Chondrocyte (in vitro differentiated cells): Measurements from ENCODE around the gene DRICH1. TPM values are rescaled to one million over a fixed set of nuclear protein-coding genes. Genes with fewer than 3 reads are reported as not detected.
"Not testable (repeated sequence)": the region's sequence is repeated elsewhere in the genome, so short reads cannot be mapped to it uniquely, and the experiment has no call there.

Experiments used
- DNase-seq: peaks from one replicate; pipeline ENCODE4 v3.0.0; 2021; ENCODE audit warnings: mixed read lengths, low spot score
- H3K27ac Mint-ChIP-seq: one replicate; pipeline ENCODE4 v1.8.0; 2021; ENCODE audit warnings: mild to moderate bottlenecking, moderate library complexity, mixed read lengths; ENCODE audit not compliant: unreplicated experiment
- H3K27me3 Mint-ChIP-seq: 2 replicates; pipeline ENCODE4 v1.8.0; 2021; ENCODE audit warnings: low read depth, mixed read lengths
- H3K36me3 Mint-ChIP-seq: 2 replicates; pipeline ENCODE4 v1.8.0; 2021; ENCODE audit warnings: low read depth, mixed read lengths
- H3K4me1 Mint-ChIP-seq: 2 replicates; pipeline ENCODE4 v1.8.0; 2021; ENCODE audit warnings: low read depth, mild to moderate bottlenecking, mixed read lengths
- H3K4me3 Mint-ChIP-seq: one replicate; pipeline ENCODE4 v1.8.0; 2021; ENCODE audit warnings: mild to moderate bottlenecking, moderate library complexity, mixed read lengths; ENCODE audit not compliant: unreplicated experiment
- H3K9me3 Mint-ChIP-seq: 2 replicates; pipeline ENCODE4 v1.8.0; 2021; ENCODE audit warnings: low read depth, mixed read lengths
- CTCF ChIP-seq: fragments of 200-600 bp; sonication (generic); IDR thresholded peaks from 2 replicates; pipeline ENCODE4 v1.5.0; 2021; ENCODE audit warnings: antibody characterized with exemption, mild to moderate bottlenecking, moderate library complexity
- total RNA-seq: library from RNA; stranded (reverse); gene quantifications from 3 replicates; pipeline ENCODE4 v1.2.1, GENCODE V29; 2021

Gene DRICH1
- total RNA-seq, 1 donor from 2014 or later: not detected

- no peaks in the 10 kb centered on the region for H3K36me3 Mint-ChIP-seq
- no peak overlapping the region for H3K27ac Mint-ChIP-seq
- H3K27me3 Mint-ChIP-seq: peaks cover 22% of the 10 kb centered on the region
- no peak for TF ChIP-seq CTCF
- DNase-seq: no peak
- peaks cover 1% of the 10 kb centered on the region for H3K4me1 Mint-ChIP-seq
- no peak overlapping the region for H3K4me3 Mint-ChIP-seq
- no peaks in the 10 kb centered on the region for H3K9me3 Mint-ChIP-seq
Observed at GRCh38 chr22:23606204-23607131, 25.7 kb downstream of the DRICH1 start.

GRCh38 chr22:23604939-23605712, 27.0 kb downstream of the DRICH1 start:
- peaks cover 7% of the 10 kb centered on the region for H3K4me1 Mint-ChIP-seq
- TF ChIP-seq CTCF: no peak
- no peaks in the 10 kb centered on the region for H3K9me3 Mint-ChIP-seq
- H3K27me3 Mint-ChIP-seq: peaks cover 19% of the 10 kb centered on the region
- H3K4me3 Mint-ChIP-seq: no peak overlapping the region
- H3K27ac Mint-ChIP-seq: no peak overlapping the region
- no peak for DNase-seq
- H3K36me3 Mint-ChIP-seq: no peaks in the 10 kb centered on the region

- H3K9me3 Mint-ChIP-seq: no peaks in the 10 kb centered on the region
- H3K27me3 Mint-ChIP-seq: peaks cover 16% of the 10 kb centered on the region
- no peak overlapping the region for H3K27ac Mint-ChIP-seq
- no peak for DNase-seq
- peaks cover 7% of the 10 kb centered on the region for H3K4me1 Mint-ChIP-seq
- H3K36me3 Mint-ChIP-seq: no peaks in the 10 kb centered on the region
- no peak overlapping the region for H3K4me3 Mint-ChIP-seq
- no peak for TF ChIP-seq CTCF
Observed at GRCh38 chr22:23603266-23603665, 28.9 kb downstream of the DRICH1 start.

GRCh38 chr22:23598805-23599518, 33.2 kb downstream of the DRICH1 start:
- H3K36me3 Mint-ChIP-seq: no peaks in the 10 kb centered on the region
- DNase-seq: no peak
- no peak overlapping the region for H3K4me3 Mint-ChIP-seq
- H3K4me1 Mint-ChIP-seq: peaks cover 7% of the 10 kb centered on the region
- H3K27ac Mint-ChIP-seq: no peak overlapping the region
- no peaks in the 10 kb centered on the region for H3K9me3 Mint-ChIP-seq
- no peak for TF ChIP-seq CTCF
- peaks cover 17% of the 10 kb centered on the region for H3K27me3 Mint-ChIP-seq

GRCh38 chr22:23597576-23598268, 34.4 kb downstream of the DRICH1 start:
- H3K9me3 Mint-ChIP-seq, H3K4me3 Mint-ChIP-seq, H3K36me3 Mint-ChIP-seq, H3K27ac Mint-ChIP-seq, H3K4me1 Mint-ChIP-seq, DNase-seq: not testable (repeated sequence)
- H3K27me3 Mint-ChIP-seq: peaks cover 11% of the 10 kb centered on the region

- not testable (repeated sequence) for H3K27ac Mint-ChIP-seq, H3K4me1 Mint-ChIP-seq, H3K4me3 Mint-ChIP-seq, DNase-seq, H3K36me3 Mint-ChIP-seq, H3K9me3 Mint-ChIP-seq
- H3K27me3 Mint-ChIP-seq: peaks cover 14% of the 10 kb centered on the region
Observed at GRCh38 chr22:23595904-23596303, 36.2 kb downstream of the DRICH1 start.
